ENCODE results near the gene ABLIM2.

ABLIM2 gene

DNA sequence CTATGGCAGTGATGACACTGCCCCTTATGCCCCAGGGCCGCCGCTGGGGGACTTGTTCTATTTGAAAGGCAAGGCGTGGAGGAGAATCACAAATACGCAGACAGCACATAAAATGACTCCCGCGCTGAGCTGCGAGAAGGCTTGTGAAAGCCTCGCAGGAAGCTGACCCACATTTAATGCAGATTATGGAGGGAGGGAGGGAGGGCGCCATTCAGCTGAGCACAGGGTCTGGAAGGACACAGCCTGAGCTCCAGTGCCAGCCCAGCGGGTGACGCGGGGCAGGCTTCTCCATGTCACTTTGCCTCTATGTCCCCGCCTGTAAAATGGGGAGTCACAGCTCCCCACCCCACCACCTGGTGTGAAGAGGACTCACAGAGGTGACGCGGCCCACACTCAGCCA is 14.3 kb downstream of the ABLIM2 start:
- Histone ChIP-seq H3K4me3 (ENCODE audit: insufficient read depth, low read length, poor library complexity, severe bottlenecking) (no peak overlapping the region), H2AFZ (ENCODE audit: low read depth, low read length, severe bottlenecking) (no peak overlapping the region), H3K79me2 (ENCODE audit: insufficient read depth, low read length) (no peaks in the 10 kb centered on the region), H3K36me3 (ENCODE audit: low read length) (no peaks in the 10 kb centered on the region), H3K4me2 (ENCODE audit: low read depth, low read length, poor library complexity, severe bottlenecking) (no peak overlapping the region), H3K9me2 (replicated peaks; ENCODE audit: insufficient read depth, low read length) (no peaks in the 10 kb centered on the region), H3K9me3 (ENCODE audit: insufficient read depth, low read length) (no peaks in the 10 kb centered on the region), H3F3A (ENCODE audit: insufficient read depth) (no peaks in the 10 kb centered on the region), H4K20me1 (ENCODE audit: low read depth, low read length) (no peaks in the 10 kb centered on the region), H3K9ac (ENCODE audit: low read length) (no peak overlapping the region), H3K27ac (ENCODE audit: low read depth, low read length) (no peak overlapping the region), H3K27me3 (ENCODE audit: low read length) (no peaks in the 10 kb centered on the region)
- TF ChIP-seq, protein P1, sequence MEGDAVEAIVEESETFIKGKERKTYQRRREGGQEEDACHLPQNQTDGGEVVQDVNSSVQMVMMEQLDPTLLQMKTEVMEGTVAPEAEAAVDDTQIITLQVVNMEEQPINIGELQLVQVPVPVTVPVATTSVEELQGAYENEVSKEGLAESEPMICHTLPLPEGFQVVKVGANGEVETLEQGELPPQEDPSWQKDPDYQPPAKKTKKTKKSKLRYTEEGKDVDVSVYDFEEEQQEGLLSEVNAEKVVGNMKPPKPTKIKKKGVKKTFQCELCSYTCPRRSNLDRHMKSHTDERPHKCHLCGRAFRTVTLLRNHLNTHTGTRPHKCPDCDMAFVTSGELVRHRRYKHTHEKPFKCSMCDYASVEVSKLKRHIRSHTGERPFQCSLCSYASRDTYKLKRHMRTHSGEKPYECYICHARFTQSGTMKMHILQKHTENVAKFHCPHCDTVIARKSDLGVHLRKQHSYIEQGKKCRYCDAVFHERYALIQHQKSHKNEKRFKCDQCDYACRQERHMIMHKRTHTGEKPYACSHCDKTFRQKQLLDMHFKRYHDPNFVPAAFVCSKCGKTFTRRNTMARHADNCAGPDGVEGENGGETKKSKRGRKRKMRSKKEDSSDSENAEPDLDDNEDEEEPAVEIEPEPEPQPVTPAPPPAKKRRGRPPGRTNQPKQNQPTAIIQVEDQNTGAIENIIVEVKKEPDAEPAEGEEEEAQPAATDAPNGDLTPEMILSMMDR (IDR thresholded peaks at IDR 0.05; ENCODE audit: insufficient read depth, low read length, poor library complexity, severe bottlenecking), result no peak
- TF ChIP-seq EZH2phosphoT487 (conservative IDR thresholded peaks at IDR 0.05; ENCODE audit: low read length), result no peak

DNA sequence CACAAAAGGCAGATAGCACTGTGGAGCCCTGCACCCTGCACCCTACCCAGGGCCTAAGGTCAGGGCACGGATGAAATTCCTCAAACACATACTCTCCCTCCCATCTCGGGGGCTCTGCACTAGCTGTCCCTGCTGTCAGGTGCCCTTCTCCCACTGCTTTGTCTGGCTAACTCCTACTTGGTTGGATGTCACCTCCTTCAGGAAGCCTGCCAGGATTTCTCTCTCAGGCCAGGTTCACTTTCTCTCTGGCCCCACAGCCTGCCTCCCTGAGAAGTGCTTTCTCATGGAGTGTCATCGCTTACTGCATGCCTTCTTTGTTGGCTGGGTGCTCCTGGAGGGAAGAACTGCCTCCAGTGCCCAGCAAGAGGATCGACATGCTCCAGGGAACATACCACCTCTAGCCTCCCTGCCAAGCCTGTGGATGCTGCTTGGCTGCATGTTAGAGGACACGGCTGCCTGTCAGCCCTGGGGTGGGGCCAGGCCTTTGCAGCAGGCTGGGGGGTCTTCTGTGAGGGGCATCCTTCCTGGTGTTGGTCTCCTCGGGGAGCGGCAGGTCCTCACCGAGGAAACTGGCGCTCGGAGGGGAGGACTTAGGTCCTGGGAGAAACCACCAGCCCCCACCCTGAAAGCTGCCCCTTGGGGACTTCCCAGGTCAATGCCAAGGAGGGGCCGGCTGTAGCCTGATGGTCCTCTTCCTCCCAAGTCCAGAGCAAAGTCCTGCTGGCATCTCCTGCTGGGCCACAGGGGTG is 15.0 kb downstream of the ABLIM2 start:
- TF ChIP-seq, protein P1 (IDR thresholded peaks at IDR 0.05; ENCODE audit: insufficient read depth, low read length, poor library complexity, severe bottlenecking), result no peak
- TF ChIP-seq EZH2phosphoT487 (conservative IDR thresholded peaks at IDR 0.05; ENCODE audit: low read length), result no peak
- no peaks in the 10 kb centered on the region for H3K36me3 ChIP-seq (ENCODE audit: low read length)
- no peaks in the 10 kb centered on the region for H3K9me2 ChIP-seq (replicated peaks; ENCODE audit: insufficient read depth, low read length)
- H3K27ac ChIP-seq (ENCODE audit: low read depth, low read length), result no peak overlapping the region
- H2AFZ ChIP-seq (ENCODE audit: low read depth, low read length, severe bottlenecking), result no peak overlapping the region
- H3K79me2 ChIP-seq (ENCODE audit: insufficient read depth, low read length), result no peaks in the 10 kb centered on the region
- no peaks in the 10 kb centered on the region for H4K20me1 ChIP-seq (ENCODE audit: low read depth, low read length)
- no peak overlapping the region for H3K4me2 ChIP-seq (ENCODE audit: low read depth, low read length, poor library complexity, severe bottlenecking)
- no peak overlapping the region for H3K9ac ChIP-seq (ENCODE audit: low read length)
- H3K4me3 ChIP-seq (ENCODE audit: insufficient read depth, low read length, poor library complexity, severe bottlenecking), result no peak overlapping the region
- H3K27me3 ChIP-seq (ENCODE audit: low read length), result no peaks in the 10 kb centered on the region
- H3F3A ChIP-seq (ENCODE audit: insufficient read depth), result no peaks in the 10 kb centered on the region
- H3K9me3 ChIP-seq (ENCODE audit: insufficient read depth, low read length), result no peaks in the 10 kb centered on the region

DNA sequence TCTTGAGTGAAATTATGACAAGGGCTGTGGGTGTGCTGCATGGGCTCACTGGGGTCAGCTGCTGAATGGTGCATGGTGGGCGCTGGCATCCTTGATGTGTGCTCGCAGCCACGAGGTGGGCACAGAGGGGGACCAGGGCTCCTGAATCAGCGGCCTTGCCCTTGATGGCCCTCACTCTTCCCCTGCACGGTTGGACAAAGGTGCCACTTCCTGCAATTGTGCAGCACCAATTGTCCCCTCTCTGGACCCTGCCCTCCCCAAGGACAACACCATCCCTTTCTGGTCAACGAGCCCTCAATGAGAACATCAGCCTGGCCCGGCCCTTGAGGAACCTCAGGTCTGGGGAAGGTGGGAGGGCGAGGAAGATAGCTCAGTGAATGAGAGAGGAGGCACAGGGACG is 16.1 kb downstream of the ABLIM2 start:
- Histone ChIP-seq H3K9me2 (replicated peaks; ENCODE audit: insufficient read depth, low read length) (no peaks in the 10 kb centered on the region), H3K9ac (ENCODE audit: low read length) (no peak overlapping the region), H2AFZ (ENCODE audit: low read depth, low read length, severe bottlenecking) (no peak overlapping the region), H3K36me3 (ENCODE audit: low read length) (no peaks in the 10 kb centered on the region), H3K27me3 (ENCODE audit: low read length) (no peaks in the 10 kb centered on the region), H4K20me1 (ENCODE audit: low read depth, low read length) (no peaks in the 10 kb centered on the region), H3K9me3 (ENCODE audit: insufficient read depth, low read length) (no peaks in the 10 kb centered on the region), H3K79me2 (ENCODE audit: insufficient read depth, low read length) (no peaks in the 10 kb centered on the region), H3K4me3 (ENCODE audit: insufficient read depth, low read length, poor library complexity, severe bottlenecking) (no peak overlapping the region), H3F3A (ENCODE audit: insufficient read depth) (no peaks in the 10 kb centered on the region), H3K4me2 (ENCODE audit: low read depth, low read length, poor library complexity, severe bottlenecking) (no peak overlapping the region), H3K27ac (ENCODE audit: low read depth, low read length) (no peak overlapping the region)
- TF ChIP-seq EZH2phosphoT487 (conservative IDR thresholded peaks at IDR 0.05; ENCODE audit: low read length), result no peak
- TF ChIP-seq, protein P1 (IDR thresholded peaks at IDR 0.05; ENCODE audit: insufficient read depth, low read length, poor library complexity, severe bottlenecking), result no peak
